A673 (cell line): ENCODE data around the gene SYNE2.

Experiments used
- EZH2 ChIP-seq: fragments of 200-600 bp; sonication (generic); IDR thresholded peaks from 2 replicates; pipeline ENCODE4 v1.6.1; 2017; ENCODE audit warnings: borderline replicate concordance, low read depth, mild to moderate bottlenecking, mixed read lengths, antibody characterized with exemption, low read length; ENCODE audit not compliant: poor library complexity, severe bottlenecking
- TF ChIP-seq, protein P1 (sequence below): fragments of 300-800, 200-600 bp; sonication (generic); conservative IDR thresholded peaks from 2 replicates; pipeline ENCODE4 v1.5.1; 2017; ENCODE audit warnings: low read depth, mild to moderate bottlenecking, antibody characterized with exemption, low read length, moderate library complexity, mixed read lengths

DNA sequence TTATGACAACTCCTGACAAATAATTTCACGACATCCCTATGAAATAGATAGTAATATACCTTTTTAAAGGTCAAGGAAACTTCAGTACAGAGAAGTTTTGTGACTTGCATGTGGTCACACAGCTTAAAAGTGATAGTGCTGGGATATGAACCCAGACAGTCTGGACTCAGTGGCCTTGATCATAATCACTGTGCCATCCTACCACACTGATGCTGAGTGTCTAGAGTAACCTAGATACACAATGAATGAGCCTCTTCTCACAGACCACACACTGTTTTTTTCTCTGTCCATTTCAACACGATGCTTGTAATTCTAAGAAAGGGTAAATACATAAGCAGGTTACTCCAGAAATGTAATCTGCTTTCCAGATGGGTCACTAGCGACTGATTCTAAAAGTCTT is 88.2 kb downstream of the SYNE2 start:
- TF ChIP-seq, protein P1, sequence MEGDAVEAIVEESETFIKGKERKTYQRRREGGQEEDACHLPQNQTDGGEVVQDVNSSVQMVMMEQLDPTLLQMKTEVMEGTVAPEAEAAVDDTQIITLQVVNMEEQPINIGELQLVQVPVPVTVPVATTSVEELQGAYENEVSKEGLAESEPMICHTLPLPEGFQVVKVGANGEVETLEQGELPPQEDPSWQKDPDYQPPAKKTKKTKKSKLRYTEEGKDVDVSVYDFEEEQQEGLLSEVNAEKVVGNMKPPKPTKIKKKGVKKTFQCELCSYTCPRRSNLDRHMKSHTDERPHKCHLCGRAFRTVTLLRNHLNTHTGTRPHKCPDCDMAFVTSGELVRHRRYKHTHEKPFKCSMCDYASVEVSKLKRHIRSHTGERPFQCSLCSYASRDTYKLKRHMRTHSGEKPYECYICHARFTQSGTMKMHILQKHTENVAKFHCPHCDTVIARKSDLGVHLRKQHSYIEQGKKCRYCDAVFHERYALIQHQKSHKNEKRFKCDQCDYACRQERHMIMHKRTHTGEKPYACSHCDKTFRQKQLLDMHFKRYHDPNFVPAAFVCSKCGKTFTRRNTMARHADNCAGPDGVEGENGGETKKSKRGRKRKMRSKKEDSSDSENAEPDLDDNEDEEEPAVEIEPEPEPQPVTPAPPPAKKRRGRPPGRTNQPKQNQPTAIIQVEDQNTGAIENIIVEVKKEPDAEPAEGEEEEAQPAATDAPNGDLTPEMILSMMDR = no peak
- TF ChIP-seq EZH2 = no peak
